C4-2B (cell line): ENCODE measurements around the gene SEL1L2.

Experiments used
- ZFX ChIP-seq: fragments of 450-650 bp; IDR thresholded peaks from 2 replicates; pipeline ENCODE4 v1.6.1; 2017
- TF ChIP-seq, protein P1 (sequence below): fragments of 450-650 bp; conservative IDR thresholded peaks from 2 replicates; pipeline ENCODE4 v1.5.1; 2017; ENCODE audit warnings: mild to moderate bottlenecking

DNA sequence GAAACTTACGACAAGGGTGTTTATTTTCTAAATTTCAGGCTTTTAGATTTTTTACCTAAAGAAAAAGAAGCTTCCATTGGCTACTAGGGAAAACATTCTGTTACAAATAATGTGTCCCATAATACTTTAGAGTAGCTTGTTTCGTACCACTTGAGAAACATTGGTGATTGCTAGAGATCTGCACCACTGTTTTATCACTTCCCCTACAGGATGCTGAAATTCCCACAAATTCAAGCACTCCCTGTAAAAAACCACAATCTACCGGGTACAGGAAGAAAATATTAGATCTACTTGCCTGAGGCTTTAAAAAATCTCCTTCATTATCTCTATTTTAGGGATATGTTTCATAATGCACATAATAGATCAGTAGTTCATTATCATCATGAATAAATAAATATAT is 29.9 kb downstream of the SEL1L2 start:
- TF ChIP-seq, protein P1, sequence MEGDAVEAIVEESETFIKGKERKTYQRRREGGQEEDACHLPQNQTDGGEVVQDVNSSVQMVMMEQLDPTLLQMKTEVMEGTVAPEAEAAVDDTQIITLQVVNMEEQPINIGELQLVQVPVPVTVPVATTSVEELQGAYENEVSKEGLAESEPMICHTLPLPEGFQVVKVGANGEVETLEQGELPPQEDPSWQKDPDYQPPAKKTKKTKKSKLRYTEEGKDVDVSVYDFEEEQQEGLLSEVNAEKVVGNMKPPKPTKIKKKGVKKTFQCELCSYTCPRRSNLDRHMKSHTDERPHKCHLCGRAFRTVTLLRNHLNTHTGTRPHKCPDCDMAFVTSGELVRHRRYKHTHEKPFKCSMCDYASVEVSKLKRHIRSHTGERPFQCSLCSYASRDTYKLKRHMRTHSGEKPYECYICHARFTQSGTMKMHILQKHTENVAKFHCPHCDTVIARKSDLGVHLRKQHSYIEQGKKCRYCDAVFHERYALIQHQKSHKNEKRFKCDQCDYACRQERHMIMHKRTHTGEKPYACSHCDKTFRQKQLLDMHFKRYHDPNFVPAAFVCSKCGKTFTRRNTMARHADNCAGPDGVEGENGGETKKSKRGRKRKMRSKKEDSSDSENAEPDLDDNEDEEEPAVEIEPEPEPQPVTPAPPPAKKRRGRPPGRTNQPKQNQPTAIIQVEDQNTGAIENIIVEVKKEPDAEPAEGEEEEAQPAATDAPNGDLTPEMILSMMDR = no peak
- no peak for TF ChIP-seq ZFX
